HG03045 (cell line): Measurements from ENCODE around the gene MFGE8.

Source experiments
- ATAC-seq: cut with Tn5 transposase; IDR thresholded peaks from one replicate; pipeline ENCODE4 v1.9.1; 2021; ENCODE audit warnings: mild to moderate bottlenecking, moderate library complexity; ENCODE audit not compliant: unreplicated experiment

MFGE8 gene

DNA sequence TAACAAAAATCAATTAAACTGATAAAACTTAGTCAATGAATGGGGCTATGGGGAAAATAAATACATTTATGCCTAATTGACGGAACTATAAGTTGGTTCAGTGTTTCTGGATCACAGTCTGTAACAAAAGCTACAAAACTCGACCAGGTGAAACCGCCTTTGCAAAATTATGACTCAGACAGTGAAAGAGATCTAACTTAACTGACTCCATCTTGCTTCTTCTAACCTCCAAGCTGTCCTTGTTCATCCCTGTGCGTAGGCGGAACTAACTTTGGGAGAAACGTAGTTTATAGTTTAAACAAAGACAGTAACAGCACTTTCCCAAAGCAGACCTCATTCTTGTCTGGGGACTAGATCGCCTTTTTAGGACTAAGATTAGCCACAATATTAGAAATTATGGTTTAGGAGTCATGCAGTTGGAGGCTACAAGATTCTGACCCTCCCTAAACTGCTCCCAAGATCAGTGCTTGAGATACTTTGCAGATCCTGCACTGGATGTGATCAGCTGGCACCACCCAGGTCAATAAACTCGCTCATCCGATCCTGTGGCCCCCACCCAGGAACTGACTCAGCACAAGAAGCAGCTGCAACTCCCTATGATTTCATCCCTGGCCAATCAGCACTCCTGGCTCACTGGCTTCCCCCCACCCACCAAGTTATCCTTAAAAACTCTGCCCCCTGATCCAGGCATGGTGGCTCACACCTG is 7.2 kb upstream of the MFGE8 start:
- ATAC-seq = no peak

- ATAC-seq = no peak
These were observed 5.6 kb upstream of the MFGE8 start for GRCh38 chr15:88918738-88919137.

DNA sequence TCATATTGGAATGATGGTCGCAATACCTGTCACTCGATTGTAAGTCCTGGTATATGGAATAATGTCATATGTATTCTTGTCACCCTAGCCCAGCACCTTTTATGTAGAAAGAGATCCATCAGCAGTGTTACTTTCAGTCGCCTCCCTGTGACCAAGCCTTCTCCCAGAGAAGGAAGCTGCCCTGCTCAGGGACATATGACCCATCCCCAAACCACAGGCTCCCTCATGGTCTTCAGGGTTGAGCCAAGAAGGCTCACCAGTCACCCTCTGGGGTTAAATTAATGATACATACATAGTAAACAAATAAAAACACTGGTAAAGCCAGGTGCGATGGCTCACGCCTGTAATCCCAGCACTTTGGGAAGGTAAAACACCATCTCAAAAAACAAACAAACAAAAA is 4.6 kb upstream of the MFGE8 start:
- no peak for ATAC-seq

DNA sequence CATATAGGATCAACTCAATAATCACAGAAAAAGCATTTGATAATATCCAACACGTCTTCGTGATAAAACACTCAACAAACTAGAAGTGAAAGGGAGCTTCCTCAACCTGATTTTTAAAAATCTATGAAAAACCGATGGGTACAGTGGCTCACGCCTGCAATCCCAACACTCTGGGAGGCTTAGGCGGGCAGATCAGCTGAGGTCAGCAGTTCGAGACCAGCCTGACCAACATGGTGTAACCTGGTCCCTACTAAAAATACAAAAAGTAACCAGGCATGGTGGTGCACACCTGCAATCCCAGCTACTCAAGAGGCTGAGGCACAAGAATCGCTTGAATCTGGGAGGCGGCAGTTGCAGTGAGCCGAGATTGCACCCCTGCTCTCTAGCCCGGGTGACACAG is 2.2 kb upstream of the MFGE8 start:
- ATAC-seq = no peak

- no peak for ATAC-seq
These were observed 631 bp upstream of the MFGE8 start for GRCh38 chr15:88913850-88914169.

DNA sequence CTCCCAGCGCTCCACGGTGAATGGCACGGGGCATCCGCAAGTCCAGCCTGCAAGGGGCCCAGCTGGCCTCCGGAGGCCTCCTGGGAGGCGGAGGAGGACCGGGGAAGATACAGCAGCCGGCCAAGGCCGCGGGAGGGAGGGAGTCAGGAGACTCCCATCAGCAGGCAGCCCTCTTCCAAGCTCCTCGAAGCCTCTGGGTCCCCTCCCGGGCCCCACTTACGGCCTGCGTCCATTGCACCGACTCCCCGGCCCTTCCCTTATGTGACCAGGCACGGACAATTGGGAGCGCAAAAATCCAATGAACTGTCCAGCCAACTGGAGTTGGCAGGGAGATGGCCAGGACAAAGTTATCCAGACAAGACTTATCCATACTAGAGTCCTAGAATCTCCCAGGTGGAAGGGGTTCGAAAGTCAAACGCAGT is 668 bp downstream of the MFGE8 start:
- no peak for ATAC-seq

DNA sequence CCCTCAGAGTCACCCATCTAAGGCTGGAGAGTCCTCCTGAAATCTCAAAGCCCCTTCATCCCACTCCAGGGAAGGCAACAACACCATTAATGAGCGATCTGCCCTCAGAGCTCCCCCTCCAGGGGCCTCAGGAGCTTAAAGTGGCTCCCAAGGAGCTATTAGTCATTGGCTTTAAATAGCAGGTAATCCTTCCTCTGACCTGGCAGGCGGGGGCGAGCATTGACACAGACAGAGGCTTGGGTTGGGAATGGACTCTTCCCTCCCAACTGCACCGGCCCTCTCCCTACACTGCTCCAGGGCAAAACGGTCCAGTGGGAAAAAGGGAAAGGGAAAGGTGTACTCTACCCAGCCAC is 1.4 kb downstream of the MFGE8 start:
- ATAC-seq = no peak

DNA sequence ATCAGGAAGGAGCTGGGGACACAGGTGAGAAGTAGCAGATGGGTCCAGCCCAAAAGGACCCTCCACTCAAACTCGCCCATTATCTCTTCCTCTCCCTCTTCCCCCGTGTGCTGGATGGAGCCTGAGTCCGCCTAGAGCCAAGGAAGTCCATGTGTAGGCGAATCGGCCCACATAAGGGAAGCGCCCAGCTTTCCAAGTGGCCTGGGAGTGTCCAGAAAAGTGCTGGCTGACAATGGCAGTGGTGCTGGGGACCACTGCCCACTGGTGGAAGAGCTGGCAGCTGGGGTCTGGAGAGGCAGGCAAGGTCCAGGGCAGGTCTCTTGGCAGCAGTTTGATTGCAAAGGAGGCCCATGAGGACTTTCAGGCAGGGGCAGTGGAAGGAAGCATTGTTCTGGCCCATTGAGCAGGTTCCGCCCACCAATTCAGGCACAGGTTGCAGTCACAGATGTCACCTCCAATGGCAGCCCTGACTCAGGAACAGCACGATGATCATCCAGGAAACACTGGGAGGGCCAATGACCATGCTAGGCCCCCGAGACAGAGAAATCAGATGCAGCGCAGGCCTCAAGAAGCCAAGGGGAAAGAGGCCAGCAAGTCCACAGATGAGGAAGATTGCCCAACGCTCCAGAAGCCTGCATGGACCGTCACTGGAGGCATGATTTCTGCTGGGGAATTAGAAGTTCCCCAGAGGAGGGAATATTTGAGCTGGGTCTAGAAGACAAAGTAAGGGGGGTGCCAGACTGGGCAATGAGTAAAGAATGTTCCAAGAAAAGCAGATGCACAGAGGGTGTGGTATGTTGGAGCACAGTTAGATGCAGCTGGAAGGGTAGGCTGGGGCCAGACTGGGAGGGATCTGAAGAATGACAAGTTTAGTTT is 3.0 kb downstream of the MFGE8 start:
- ATAC-seq = no peak

- ATAC-seq = no peak
These were observed 4.2 kb downstream of the MFGE8 start for GRCh38 chr15:88908697-88909621.

- ATAC-seq = no peak
These were observed 5.1 kb downstream of the MFGE8 start for GRCh38 chr15:88908123-88908522.

DNA sequence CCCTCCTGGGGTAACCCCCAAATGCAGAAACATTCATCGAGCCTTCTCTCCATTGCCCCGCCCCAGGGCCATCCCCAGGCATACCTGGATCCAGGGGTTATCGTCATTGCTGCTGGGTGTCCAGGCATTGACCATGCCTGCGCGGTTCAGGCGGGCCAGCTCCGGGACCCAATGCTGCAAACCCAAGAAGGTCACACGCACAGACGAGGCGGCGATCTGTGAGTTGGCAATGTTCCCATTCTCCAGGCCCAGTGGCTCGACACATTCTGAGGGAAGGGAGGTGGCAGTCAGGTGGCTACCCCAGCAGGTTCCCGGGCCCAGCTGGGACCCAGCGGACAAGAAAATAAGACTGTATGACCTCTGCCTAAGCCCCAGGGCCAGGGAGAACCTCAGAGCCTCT is 6.1 kb downstream of the MFGE8 start:
- no peak for ATAC-seq

DNA sequence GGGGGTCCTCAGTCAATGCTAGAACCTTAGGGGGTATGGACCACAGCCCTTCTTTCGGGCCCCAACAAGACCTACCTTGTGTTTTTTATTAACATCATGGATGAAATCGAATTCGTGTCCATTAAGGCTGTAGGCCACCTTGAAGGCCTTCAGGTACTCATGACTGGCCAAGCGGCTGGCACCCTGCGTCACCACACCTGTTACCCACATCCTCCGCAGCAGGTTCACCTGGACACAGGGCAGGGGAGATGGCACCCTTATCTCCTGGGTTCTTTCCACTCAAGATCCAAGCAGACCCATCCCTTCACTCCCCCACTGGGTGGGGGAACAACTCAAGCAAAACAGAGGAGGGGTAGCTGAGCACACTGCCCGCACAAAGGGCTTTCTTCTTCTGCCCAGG is 6.6 kb downstream of the MFGE8 start:
- no peak for ATAC-seq

GRCh38 chr15:88906130-88906529 is 7.0 kb downstream of the MFGE8 start:
- ATAC-seq = no peak

DNA sequence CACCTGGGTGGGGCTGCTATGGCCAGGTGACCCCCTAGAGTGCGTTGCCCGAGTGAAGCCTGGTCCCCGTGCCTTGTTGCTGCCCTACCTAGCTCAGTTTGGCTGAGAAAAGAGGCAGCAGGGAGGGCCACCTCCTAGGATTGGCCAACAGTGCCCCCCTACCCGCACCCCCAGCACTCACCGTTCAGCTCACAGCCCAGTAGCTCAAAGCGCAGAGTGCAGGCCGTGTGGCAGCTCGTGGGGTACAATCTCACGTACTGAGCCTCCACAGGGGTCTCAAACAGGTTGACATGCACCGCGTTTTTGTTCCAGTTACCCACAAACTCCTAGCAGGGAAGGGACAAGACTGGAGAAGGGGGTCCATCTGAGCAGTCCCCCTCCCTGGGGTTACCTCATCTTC is 7.6 kb downstream of the MFGE8 start:
- ATAC-seq = no peak

- ATAC-seq = no peak
These were observed 8.4 kb downstream of the MFGE8 start for GRCh38 chr15:88904624-88905327.

- ATAC-seq = no peak
These were observed 8.9 kb downstream of the MFGE8 start for GRCh38 chr15:88904257-88904623.

DNA sequence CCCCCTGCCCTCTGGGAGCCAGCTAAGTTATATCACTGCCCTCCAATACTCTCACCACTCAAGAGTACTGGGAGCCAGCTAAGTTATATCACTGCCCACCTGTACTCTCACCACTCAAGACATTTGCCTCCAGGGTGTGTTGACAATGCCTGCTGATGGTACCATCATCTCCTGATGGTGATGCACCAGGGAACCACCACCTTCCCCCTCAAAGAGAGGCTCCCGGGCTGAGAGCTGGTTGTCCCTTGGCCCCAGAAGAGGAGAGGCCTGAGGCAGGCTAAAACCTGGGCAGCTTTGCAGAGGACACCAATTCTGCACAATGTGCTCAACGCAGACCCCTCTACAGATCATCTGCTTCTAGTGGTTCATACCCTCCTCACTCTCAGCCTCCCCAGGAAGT is 10.3 kb downstream of the MFGE8 start:
- no peak for ATAC-seq

- ATAC-seq = no peak
These were observed 10.9 kb downstream of the MFGE8 start for GRCh38 chr15:88902221-88902835.

DNA sequence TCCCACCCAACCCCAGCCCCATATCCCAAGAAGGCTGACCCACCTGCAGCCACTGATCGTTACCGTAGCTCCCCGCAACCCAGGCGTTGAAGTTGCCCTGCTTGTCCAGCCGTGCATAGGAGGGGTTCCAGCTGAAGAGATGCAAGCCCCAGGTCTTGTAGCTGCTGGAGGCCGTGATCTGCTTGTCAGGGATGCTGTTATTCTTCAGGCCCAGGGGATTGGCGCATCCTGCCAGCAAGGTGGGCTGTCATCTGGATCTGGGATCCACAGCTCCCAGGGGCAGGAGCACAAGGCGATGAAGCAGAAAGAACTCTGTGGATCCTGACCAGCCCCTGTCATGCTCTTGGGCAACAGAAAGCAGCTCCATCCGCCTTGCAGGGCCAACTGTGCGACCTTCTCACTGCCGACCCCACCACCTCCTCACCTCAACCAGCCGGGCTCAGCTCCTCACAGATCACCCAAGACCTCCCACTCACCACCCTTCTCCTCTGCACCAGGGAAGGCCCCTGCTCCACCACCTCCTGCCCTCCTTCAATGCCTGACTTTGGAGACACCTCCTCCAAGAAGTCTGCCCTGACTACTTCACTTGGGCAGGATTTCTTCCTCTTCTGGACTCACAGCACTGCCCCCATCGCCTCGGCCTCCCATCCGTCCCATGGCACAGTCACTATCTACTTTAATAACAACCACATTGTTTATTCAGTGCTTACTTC is 11.5 kb downstream of the MFGE8 start:
- ATAC-seq = no peak

- ATAC-seq = no peak
These were observed 12.2 kb downstream of the MFGE8 start for GRCh38 chr15:88900982-88901418.
